Right kidney (tissue), 1 donor: ENCODE results near the gene TAF1B.
"Not testable (repeated sequence)": the region's sequence is repeated elsewhere in the genome, so short reads cannot be mapped to it uniquely, and the experiment has no call there.

Experiments used
- DNase-seq: peaks from one replicate; pipeline ENCODE4 v3.0.0-alpha.2; 2016

Gene TAF1B

DNA sequence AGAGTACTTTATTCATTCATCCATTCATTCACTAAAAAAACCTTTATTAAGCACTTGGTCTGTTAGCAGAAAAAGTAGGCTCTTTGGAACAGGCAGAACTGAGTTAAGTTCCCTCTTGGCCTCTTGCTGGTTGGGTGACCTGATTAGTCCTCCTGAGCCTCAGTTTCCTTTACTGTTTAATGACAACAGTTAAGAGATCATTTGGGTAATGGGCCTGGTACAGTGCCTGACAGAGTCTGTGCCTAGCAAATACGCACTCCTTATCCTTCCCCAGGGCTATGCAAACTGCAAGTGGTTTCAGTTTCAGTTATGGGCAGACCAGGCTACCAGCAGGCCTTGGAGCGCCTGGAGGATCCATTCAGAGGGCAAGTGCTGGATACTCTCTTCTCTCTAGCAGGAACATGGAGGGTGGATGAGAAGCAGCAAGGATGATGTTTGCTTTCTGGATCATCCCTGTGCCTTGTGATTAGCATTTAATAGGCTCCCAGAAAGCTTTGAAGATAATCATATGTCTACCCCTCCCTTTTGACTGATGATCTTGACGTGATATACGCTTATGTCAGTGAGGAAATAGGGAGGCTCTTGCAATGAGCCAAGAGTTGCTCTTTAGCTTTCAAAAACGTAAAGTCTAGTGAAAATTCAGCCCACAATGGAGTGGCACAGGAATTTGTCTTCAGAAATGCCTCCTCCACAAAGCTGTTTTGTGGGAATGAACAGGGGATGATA lies 12.4 kb upstream of the TAF1B start:
- no peak for DNase-seq

DNA sequence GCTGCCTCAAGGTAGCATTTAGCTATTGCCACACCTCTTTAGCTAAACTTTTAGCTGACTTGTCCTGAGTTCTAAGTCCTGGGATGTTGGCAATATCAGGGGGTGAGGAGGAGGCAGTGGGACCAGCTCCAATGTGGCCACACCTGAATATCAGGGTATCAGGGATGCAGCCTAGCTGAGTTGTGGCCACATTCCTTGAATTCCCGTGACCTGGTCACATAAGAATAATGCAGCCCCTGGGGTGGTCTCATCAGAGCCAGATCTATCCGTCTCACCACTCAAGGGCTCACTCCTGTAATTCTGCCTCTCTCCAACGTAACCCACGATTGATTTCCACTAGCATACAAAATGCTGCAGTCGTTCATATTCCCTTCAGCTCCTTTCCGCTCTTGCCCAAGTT lies 11.6 kb upstream of the TAF1B start:
- DNase-seq = no peak

DNA sequence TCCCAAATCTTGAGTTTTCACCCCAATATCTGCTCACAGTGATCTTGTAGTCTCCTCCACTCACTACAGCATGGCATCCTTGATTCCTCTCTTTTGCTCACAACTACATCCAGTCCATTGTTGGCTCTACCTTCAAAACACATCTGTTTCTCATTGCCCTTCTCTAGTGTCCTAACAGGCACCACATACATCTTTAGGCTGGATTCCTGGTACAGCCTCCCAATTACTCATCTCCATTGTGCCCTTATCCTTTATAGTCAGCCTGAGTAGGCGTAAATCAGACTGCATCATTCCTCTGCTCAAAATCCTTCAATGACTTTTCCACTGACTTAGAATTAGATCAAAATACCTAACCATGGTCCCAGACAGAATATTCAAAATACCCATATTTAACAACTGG lies 10.7 kb upstream of the TAF1B start:
- DNase-seq = no peak

DNA sequence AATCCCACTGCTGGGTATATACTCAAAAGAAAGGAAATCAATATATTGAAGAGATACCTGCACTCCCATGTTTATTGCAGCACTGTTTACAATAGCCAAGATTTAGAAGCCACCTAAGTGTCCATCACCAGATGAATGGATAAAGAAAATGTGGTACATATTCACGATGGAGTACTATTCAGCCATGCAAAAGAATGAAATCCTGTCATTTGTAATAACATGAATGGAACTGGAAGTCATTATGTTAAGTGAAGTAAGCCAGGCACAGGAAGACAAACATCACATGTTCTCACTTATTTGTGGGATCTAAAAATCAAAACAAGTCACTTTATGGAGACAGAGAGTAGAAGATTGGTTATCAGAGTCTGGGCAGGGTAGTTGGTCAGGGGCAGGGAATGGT lies 8.2 kb upstream of the TAF1B start:
- DNase-seq = not testable (repeated sequence)

DNA sequence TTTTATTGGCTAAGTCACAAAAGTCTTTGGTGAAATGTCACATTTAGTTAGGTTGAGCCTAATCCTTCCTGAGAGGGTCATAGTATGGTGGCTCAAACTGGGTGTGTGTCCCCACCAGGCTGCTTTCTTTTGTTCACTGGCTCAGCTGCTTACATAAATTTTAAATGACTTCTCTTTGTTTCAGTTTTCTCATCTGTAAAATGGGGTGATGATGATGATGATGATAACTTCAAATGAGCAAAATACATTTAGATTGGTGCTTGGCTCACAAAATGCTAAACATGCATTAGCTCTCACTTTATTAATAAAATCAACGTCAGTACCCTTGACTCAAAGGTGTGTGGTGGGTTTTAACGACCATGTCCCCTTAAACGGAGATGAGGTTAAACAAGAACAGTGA lies 7.2 kb upstream of the TAF1B start:
- no peak for DNase-seq

DNA sequence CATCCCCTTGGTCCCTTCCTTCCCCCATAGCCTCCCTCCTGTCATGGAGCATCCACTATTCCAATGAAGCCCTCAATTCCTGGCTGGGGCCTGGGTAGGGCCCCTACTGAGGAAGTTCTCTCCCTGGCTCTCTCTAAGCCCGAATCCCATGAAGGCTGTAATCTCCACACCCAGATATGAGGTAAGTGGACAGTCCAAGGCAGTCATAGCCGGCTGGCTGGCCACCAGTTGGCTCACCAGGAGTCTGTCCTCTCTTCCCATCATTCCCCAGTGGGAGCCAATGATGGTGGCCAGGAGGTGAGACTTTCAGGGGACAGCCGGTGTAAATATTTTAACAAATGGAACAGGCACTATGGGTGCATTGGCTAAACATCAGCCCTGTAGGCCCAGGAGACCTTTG lies 6.8 kb upstream of the TAF1B start:
- DNase-seq = no peak

DNA sequence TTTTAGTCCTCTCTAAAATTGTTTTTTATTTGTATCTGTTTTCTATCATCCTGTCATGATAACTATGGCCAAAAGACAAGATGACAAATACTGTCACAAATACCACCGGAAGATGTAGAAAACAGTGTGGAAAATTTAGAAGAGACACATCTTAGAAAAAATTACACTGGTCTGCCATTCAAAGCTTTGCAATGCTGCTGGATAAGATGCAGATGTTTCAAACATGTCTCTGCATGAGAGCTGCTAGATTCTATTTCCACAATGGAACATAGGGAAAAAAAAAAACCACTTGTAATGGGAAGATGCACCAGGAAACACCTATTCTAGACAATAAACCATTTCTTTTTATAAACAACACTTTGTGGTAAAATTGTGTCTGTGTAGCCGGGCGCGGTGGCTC lies 5.8 kb upstream of the TAF1B start:
- DNase-seq = no peak

DNA sequence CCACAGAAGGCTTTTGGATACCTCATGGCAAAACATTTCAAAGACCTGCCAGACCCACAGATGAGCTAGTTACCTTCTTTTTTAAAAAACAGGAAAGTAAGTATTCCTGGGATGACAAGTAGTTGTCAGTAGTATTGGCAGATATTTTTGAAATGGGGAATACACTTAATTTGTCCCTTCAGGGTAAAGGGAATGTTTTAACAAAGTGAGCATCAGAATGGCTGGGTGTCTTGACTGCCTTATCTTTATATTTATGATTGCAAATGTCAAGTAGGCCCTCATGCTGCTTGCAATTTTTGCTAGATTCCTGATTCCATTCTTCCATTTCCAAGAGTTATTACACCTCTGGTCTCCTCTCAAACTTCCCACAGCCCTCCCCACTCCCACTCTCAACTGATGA lies 4.9 kb upstream of the TAF1B start:
- no peak for DNase-seq

DNA sequence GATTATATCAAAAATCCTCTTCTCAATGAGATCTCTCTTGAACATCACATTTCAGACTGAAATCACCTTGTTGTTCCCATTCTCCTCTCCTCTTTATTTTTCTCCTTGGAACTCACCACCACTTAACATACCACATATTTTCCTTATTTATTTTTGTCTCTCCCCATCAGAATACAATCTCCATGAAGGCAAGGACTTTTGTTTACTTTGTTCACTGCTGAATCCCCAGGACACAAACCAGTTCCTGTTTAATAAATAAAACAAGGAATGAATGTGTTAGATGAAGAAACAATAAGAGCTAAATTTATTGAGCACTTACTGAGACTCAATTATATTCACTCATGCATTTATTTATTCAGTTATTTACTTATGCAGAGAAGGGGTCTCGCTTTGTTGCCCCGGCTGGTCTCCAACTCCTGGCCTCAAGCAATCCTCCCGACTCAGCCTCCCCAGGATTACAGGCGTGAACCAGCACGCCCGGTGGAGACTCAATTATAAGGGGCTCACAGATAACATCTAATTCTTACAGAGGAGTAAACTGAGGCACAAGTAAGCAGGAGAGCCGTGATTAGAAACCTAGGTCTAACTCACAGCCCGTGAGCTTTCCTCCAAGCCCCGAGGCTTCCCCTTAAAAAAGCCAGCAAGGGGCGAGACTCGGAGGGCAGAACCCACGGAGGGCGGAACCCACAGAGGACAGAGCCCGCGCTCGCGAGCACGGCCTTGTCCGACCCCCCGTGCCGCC lies 616 bp upstream of the TAF1B start:
- DNase-seq = no peak

DNA sequence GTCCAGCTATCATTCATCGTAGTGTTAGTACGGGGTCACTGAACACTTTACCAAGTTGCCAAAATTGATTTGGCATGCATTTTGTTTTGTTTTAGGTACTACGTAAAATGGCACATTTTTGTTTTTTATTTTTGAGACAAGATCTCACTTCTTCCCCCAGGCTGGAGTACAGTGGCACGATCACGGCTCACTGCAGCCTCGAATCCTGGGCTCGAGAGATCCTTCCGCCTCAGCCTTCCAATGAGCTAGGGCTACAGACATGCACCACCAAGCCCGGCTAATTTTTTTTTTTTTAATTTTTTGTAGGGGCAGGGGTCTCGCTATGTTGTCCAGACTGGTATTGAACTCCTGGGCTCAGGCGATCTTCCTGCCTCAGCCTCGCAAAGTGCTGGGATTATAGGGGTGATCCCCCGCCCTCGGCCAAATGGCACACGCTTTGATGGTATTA lies 786 bp downstream of the TAF1B start:
- no peak for DNase-seq

DNA sequence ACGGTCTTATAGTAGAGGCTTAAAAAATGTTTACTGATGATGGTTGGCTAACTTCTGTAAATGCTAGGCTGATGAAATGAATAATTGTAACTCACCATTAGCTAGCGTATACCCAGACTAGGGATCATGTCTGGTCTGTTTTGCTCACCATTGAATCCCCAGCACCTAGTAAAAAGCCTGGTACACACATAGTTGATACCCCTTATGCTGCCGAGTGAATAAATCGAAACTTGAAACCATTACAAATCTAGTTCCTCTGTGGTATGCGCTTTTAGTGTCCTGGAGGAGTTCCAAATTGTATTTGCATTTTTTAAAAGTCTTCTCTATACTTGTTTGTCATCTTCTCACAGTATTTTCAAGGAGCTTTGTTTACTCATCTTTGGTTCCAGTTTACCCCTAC lies 1.3 kb downstream of the TAF1B start:
- no peak for DNase-seq

DNA sequence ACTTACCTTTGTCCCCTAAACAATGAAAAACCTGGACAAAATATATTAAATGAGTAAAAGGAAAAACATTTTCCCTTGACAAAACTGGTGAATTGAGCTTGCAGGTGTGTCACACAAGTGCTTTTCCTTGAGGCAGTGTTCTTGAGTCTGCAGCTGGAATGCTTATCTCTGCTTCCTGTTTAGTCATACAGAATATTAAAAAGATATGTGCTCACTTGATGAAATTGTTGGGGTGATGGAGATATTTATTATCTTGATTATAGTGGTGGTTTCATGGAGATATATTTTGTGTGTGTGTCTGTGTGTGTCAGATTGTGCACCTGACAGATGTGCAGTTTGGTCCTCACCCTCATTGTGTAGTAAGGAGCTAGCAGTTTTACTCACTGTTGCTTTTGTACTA lies 3.3 kb downstream of the TAF1B start:
- DNase-seq = no peak

DNA sequence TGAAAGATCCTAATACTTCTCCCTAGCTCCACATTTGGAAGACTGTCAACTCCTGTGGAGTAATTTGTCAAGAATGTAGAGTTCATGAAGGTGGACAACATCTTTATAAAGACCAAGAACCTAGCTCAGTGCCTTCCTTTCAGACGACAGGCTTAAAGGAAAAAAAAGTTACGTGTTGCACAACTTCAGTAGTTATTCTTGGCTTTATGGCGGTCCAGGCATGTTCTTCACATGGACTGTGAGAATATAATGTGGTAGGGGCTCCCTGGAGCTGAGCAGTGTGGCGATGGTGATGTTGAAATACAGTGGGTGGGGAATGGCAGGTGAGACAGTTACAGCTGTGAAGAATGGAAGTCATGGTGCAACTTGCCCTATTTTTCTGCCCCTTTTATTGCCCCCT lies 3.9 kb downstream of the TAF1B start:
- no peak for DNase-seq

DNA sequence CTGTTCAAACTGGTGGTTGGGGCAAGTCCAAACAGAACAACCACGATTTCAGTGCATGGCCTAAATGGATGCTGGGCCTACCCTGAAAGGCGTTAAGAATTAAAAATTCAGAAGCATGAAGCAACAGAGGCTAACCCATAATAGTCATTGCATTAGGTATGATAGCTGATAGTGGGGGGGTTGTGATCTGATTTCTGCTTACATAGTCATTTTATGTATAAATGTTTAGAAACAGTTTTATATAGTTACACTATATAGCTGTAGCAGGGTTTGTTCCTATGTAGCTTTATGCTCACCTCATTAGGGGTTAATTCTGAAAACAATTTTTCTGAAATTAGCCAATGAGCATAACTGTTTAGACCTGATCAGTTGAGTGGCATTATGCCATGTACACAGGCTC lies 9.6 kb downstream of the TAF1B start:
- DNase-seq = no peak

DNA sequence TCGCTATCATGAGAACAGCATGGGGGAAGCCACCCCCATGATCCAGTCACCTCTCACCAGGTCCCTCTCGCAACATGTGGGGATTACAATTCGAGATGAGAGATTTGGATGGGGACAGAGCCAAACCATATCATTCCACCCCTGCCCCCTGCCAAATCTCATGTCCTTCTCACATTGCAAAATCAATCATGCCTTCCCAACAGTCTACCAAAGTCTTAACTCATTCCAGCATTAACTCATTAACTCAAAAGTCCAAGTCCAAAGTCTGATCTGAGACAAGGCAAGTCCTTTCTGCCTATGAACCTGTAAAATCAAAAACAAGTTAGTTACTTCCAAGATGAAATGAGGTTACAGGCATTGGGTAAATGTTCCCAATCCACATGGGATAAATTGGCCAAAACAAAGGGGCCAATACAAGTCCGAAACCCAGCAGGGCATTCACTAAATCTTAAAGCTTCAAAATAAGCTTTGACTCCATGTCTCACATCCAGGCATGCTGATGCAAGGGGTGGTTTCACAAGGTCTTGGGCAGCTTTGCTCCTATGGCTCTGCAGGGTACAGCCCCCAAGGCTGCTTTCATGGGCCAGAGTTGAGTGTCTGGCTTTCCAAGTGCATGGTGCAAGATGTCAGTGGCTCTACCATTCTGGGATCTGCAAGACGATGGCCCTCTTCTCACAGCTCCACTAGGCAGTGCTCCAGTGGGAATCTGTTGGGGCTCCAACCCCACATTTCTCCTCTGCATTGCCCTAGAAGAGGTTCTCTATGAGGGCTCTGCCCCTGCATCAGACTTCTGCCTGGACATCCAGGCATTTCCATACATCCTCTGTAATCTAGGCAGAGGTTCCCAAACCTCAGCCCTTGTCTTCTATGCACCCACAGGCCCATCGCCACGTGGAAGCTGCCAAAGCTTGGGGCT lies 14.8 kb downstream of the TAF1B start:
- no peak for DNase-seq

DNA sequence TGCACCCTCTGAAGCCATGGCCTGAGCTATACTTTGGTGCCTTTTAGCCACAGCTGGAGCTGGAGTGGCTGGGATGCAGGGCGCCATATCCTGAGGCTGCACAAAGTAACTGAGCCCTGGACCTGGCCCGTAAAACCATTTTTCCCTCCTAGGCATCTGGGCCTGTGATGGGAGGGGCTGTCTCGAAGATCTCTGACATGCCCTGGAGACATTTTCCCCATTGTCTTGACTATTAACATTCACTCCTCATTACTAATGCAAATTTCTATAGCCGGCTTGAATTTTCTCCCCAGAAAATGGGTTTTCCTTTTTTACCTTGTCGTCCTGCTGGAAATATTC lies 15.4 kb downstream of the TAF1B start:
- DNase-seq = no peak

DNA sequence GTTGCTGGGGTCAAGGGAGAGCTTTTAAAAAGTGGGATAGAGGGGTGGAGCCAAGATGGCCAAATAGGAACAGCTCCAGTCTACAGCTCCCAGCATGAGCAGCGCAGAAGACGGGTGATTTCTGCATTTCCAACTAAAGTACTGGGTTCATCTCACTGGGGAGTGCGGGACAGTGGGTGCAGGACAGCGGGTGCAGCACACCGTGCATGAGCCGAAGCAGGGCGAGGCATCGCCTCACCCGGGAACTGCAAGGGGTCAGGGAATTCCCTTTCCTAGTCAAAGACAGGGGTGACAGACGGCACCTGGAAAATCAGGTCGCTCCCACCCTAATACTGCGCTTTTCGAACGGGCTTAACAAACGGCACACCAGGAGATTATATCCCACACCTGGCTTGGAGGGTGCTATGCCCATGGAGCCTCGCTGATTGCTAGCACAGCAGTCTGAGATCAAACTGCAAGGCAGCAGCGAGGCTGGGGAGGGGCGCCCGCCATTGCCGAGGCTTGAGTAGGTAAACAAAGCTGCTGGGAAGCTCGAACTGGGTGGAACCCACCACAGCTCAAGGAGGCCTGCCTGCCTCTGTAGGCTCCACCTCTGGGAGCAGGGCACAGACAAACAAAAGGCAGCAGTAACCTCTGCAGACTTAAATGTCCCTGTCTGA lies 17.8 kb downstream of the TAF1B start:
- DNase-seq = not testable (repeated sequence)

DNA sequence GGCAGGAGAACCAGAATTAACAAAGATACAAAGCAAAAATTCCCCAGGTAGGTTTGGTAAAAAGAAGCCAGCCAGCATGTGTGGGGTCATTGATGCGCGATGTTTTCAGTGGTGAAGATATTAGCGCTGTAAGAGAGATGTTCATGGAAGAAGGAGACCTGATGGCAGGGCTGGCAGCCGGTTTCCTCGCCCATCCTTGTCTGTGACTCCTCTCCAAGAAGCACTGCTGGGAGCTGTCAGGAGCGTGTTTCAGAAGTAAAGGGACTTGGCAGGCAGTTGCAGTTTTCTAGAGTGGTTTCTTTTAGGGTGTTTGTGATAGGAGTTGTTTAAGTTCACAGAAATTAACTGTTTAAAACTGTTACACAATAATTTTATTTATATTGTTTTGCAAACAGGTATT lies 24.6 kb downstream of the TAF1B start:
- no peak for DNase-seq

DNA sequence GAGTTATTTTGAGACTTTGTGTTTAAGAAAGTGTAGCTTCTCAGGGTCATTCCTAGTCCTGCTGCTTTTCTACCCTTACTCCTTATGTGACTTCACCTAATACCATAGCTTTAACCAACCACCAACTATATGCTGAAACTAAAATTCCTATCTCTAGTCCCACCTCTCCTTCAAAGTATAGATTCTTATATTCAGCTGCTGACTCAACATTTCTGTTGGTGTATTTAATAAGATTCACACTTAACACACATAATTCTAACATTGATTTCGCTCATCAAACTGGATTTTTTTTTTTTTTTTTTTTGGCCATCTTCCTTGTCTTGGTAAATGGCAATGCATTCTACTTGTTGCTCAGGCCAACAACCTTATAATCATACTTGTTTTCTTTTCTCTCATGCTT lies 30.1 kb downstream of the TAF1B start:
- no peak for DNase-seq

DNA sequence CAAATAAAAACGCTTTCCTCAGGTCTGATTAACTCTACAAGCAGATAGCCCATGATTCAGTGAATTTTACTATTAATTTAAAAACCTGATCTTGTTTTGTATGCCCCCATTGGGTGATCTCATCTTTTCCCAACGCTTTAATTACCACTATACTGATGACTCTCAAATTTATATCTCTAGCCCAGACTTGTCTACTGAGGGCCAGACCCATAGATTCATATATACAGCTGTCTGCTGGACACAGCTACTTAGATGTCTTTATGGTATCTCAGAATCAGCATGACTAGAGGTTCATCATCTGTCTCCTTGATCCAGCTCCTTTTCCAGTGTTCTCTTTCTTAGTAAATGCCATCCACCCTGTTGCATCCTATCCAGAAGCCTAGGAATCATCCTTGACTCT lies 33.8 kb downstream of the TAF1B start:
- DNase-seq = no peak

DNA sequence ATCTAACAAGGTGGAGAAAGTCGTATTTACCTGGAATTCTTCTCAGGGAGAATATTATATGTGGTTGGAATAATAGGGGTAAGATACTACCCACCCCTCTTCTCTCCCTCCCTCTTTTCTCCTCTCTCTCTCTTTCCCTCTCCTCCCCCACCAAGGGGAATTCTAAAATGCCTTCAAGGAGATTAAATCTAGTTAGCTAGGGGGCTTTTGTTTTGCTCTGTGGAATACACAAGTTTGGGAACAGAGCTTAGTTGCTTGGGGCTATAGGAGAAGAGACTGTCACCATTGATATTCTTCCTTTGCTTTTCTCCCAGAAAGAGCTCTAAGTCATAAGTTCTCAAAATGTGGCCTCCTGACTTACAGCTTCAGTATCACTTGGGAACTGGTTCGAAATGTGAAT lies 34.5 kb downstream of the TAF1B start:
- DNase-seq = no peak

DNA sequence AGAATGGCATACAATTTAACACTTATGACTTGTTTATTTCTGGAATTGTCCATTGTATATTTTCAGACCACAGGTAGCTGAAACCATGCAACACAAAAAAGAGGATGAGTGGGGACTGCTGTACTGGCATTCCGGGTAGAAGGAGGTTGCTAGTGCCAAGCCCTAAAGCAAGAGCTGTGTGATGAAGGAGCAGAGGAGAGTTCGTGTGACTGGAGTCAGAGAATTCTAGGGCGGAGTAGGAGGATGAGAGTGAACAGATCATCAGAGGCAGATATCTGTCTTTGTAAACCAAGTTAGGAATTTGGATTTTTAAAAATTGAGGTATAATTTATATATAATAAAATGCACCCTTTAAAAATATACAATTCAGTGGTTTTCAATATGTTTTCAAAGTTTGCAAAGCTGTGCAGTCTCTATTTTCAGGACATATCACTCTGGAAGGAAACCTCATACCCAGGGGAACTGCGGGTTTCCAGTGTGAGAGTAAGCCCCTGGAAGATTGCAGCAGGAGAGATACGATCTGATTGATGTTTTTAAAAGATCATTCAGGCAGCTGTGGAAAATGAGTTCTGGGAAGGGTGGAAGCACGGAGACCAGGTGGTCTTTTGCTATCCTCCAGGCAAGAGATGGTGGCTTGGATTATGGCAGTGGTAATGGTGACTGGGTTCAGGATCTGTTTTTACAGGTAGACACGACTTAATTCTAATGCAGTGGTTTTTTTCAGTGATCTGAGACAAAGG lies 36.4 kb downstream of the TAF1B start:
- no peak for DNase-seq
